ENCODE measurements around the gene GAA.

Gene GAA

GRCh38 chr17:80104956-80105375 is 3.6 kb downstream of the GAA start:
- DNase-seq = no peak

DNA sequence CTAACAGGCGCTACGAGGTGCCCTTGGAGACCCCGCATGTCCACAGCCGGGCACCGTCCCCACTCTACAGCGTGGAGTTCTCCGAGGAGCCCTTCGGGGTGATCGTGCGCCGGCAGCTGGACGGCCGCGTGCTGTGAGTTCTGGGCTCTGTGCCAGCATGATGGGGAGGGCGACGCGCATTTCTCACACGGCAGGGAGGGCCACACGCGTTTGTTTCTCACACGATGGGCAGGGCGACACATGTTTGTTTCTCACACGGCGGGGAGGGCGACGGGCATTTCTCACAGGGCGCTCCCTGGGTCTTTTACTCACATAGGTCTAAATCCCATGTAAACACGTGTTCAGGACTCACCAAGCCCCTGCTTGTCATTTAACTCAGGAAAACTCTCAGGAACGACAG is 4.4 kb downstream of the GAA start:
- DNase-seq = no peak

GRCh38 chr17:80106176-80106575 is 4.8 kb downstream of the GAA start:
- DNase-seq = no peak

DNA sequence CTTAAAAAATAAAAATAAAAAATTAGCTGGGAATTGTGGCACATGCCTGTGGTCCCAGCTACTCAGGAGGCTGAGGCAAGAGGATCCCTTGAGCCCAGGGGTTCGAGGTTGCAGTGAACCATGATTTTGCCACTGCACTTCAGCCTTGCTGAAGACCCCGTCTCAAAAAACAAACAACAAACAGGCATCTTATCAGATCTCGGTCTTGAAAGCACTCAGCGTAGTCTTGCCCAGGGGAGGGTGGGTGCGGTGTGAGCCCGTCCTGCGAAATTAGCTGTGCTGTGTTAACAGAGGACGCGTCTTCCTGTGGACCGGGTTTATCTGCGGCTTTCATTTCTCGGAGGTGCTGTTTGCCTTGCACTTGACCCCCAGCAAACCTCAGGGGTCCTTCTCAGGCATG is 5.4 kb downstream of the GAA start:
- DNase-seq = no peak

DNA sequence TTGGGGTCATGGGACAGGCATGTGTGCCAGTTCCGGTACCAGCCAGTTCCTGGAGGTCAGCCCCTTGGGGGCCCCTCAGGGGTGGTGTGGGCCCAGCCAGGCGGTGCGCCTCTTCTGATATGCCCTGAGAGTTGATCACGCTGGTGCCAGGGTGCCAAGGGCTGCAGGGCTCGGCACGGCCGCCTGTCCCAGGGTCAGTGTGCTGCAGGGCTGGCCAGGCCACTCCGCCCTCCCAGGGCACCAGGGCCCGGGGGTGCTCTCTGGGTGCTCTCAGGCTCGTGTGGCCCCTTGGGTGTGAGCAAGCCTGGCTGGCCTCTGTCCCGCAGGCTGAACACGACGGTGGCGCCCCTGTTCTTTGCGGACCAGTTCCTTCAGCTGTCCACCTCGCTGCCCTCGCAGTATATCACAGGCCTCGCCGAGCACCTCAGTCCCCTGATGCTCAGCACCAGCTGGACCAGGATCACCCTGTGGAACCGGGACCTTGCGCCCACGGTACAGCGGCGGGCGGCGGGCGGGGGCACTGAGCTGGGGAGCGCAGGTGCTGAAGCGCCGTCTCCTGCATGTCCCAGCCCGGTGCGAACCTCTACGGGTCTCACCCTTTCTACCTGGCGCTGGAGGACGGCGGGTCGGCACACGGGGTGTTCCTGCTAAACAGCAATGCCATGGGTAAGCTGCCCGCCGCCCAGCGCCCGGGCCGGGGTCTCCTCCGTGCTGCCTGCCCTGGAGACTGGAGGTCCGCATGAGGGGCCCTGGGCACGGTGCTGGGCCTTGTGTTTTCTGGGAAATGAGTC is 6.0 kb downstream of the GAA start:
- DNase-seq = no peak

DNA sequence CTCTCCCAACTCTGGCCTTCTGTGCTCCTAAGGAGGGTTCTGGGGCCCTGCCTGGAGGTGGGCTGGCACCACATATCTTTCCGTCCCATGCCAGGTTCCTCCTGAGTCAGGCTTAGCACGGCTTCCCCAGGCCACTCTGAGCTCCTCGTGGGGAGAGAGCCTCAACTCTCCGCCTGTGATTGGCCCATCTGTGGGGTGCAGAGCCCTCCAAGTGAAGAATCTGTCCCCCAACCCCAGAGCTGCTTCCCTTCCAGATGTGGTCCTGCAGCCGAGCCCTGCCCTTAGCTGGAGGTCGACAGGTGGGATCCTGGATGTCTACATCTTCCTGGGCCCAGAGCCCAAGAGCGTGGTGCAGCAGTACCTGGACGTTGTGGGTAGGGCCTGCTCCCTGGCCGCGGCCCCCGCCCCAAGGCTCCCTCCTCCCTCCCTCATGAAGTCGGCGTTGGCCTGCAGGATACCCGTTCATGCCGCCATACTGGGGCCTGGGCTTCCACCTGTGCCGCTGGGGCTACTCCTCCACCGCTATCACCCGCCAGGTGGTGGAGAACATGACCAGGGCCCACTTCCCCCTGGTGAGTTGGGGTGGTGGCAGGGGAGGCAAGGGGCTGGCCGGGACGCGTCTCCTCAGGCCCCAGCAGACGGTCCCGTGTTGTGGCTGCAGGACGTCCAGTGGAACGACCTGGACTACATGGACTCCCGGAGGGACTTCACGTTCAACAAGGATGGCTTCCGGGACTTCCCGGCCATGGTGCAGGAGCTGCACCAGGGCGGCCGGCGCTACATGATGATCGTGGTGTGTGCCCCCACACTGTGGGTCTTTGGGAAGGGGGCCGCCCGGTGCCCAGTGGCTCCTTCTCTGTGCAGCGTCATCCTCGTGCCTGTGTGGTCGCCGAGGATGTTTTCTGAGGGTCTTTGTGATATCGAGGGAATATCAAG is 6.9 kb downstream of the GAA start:
- no peak for DNase-seq

DNA sequence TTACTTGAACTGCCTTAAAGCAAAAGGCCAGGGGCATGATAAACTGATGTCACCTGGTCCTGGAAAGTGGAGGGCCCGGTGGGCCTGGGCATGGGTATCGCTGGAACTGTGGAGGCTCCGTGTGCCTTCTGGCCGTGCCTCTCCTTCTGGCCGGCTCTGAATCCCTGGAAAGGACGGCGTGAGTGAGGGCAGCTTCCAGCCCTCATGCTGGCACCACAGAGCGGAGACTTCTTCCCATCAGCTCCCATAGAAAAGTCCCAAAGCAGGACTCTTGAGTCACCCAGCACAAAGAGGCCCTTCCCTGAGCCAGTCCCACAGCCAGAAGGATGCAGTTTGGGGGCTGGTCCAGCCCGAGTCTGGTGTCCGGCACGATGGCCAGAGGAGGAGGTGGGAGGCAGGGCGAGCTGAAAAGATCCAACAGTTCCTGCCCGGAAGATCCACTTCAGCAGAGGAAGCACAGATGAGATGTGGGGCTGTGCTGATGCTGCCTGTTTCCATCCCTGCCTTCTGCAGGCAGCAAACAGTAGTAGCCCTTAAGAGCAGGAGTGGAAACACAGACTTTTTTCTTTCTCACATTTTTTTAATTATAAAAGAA is 7.8 kb downstream of the GAA start:
- no peak for DNase-seq

GRCh38 chr17:80109713-80110446 is 8.5 kb downstream of the GAA start:
- no peak for DNase-seq

DNA sequence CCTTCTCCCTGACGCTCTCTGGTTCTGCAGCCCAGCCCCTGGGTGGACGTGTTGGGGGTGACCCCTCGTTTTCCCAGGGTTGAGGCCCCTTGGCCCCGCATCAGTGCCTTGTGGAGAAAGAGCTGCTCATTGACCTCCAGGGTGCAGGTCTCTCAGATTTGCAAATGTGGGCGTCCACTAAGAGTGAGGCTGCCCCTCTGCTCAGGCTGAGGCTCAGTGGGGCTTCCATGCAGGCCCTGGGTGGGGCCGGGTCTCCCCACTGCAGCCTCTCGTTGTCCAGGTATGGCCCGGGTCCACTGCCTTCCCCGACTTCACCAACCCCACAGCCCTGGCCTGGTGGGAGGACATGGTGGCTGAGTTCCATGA is 9.0 kb downstream of the GAA start:
- no peak for DNase-seq

- no peak for DNase-seq
Observed at GRCh38 chr17:80110927-80111701, 9.7 kb downstream of the GAA start.

DNA sequence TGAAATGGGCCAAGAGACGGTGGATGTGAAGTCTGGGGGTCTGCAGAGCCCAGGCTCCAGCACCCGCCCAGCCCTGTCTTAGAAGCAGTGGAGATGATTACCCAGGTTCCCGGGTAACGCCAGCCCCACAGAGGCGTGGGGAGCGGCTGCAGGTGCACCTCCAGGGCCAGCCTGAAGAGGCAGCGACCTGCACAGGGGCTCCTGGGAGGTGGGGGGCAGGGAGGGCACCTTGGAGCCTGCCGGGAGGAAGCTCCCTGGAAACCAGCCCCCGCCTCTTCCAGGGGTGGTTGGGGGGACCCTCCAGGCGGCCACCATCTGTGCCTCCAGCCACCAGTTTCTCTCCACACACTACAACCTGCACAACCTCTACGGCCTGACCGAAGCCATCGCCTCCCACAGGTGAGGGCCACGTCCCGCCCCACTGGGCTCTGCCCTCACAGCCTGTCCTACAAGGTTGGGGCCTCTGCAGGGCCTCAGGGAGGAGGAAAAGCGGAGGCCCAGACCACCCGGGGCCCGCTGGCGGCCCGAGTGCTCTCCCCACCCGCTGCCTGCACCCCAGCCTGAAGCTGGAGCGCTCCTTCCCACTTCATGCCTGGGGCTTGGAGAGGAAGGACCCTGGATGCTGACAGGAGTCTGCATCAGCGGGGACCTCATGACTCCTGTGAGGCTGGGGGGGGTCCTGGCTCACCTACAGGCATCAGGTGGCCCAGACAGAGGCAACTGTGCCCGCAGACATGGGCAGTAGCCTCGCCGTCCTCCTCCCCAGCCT is 10.5 kb downstream of the GAA start:
- DNase-seq = no peak

GRCh38 chr17:80112471-80113032 is 11.2 kb downstream of the GAA start:
- no peak for DNase-seq

DNA sequence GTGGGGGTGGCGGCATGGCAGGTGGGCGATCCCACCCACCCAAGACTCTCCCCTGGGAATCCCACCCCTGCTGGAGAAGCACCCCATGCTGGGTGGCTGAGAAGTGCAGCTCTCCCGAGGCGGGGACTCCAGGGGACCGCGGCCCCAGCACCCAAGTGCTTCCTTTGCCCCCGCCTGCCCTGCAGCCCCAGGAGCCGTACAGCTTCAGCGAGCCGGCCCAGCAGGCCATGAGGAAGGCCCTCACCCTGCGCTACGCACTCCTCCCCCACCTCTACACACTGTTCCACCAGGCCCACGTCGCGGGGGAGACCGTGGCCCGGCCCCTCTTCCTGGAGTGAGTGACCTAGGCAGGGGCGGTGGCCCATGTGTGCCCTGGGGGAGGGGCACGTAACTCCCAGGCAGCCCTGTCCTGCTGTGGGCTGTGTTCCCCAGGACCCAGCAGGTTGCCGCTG is 11.7 kb downstream of the GAA start:
- no peak for DNase-seq

GRCh38 chr17:80114758-80115157 is 13.4 kb downstream of the GAA start:
- DNase-seq = no peak

- no peak for DNase-seq
Observed at GRCh38 chr17:80115159-80115558, 13.8 kb downstream of the GAA start.

GRCh38 chr17:80116276-80116920 is 15.0 kb downstream of the GAA start:
- no peak for DNase-seq

GRCh38 chr17:80116921-80117380 is 15.6 kb downstream of the GAA start:
- no peak for DNase-seq

DNA sequence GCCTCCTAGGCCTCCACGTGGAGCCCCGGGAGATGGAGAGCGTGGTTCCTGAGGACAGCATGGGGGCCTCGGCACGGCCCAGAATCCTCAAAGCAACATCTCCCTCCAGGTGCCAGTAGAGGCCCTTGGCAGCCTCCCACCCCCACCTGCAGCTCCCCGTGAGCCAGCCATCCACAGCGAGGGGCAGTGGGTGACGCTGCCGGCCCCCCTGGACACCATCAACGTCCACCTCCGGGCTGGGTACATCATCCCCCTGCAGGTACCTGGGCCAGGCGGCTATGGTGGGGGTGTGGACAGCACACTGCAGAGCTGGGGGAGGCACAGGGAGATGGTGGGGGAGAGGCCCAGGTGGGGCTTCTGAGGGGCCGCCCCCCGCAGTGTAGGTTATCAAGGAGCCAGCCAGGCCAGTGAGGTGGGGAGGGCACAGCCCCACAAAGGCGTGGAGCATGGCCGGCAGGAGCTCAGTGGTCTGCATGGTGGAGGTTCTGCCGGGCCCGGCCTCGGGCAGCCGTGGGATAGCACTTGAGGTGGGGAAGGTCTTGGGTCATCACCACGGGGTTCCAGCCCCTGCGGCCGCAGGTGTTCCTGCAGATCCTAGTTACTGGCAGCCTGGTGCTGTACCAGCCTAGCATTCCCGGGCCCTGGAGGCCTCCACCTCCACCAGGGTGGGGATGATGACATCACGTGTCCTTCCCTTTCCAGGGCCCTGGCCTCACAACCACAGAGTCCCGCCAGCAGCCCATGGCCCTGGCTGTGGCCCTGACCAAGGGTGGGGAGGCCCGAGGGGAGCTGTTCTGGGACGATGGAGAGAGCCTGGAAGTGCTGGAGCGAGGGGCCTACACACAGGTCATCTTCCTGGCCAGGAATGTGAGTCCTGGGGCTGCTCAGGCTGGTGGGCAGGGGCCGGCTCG is 16.4 kb downstream of the GAA start:
- DNase-seq = no peak

DNA sequence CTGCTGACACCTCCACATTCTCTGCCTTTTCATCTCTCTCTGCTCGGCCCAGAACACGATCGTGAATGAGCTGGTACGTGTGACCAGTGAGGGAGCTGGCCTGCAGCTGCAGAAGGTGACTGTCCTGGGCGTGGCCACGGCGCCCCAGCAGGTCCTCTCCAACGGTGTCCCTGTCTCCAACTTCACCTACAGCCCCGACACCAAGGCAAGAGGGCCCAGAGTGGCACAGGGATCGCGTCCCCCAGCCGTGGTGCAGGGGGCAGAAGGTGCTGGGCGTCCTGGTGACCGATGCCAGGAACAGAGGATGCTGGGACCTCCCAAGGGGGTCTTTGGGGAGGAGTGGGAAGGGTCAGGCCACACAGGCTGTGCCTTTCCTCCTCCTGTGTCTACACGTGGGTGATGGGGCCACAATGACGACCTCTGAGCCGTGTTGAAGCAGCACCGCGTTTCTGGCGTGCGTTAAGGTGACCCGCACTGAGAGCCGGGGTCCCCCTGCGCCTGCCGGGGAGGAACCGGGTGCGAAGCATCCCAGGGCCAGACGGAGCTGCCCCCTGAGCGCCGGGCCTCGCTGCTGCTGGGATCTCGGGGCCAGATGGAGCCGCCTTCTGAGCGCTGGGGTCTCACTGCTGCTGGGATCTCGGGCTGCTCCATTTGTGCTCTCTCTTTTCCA is 17.4 kb downstream of the GAA start:
- no peak for DNase-seq
